ENCODE data around the gene ELOVL2.

Gene ELOVL2

DNA sequence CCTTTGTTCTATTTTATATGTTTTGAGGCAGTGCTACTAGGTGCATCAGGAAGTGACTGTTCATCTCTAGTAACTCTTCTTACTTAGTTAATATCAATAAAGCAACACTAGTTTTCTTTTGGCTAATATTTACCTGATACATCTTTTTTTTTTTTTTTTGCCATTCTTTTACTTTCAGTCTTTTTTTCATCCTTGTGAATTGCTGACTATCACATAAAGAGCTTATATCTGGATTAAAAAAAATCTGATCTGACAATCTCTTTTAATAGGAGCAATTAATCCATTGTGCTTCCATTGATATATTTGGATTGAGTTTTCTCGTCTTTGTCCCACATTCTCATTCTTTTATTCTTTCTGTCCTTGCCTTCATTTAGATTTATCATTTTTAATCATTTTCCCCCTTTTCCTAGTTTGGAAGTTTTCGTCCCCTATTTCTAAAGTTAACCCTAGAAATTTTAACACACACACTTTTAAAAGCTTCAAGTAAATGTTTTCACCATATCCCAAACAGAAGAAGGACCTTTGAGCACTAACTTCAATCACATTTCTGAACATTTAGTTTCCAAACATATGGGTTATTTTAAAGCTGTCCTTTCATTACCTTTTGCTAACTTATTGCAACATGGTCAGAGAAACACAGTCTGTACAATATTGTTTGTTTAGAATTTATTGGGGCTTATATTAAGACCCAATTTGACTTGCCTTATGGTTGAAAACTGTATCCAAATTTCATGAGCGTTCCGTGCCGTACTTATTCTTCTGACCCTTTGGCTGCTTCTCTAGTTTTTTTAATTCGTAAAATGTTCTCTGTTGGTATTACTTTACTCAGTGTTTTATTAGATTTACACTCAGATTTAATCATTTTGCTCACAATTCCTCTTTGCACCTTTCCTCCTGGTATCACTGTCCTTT, 94.3 kb downstream of the ELOVL2 start:
- no peak overlapping the region for H3K4me3 Mint-ChIP-seq
- H3K9me3 Mint-ChIP-seq: no peaks in the 10 kb centered on the region
- H3K4me1 Mint-ChIP-seq (ENCODE audit: low read depth in 2 of 2): peaks cover 0 to 3% of the 10 kb centered on the region in 2 donors
- H3K27ac Mint-ChIP-seq: no peak overlapping the region
- H3K27me3 Mint-ChIP-seq: peaks cover 24 to 30% of the 10 kb centered on the region in 2 donors
- DNase-seq: no peak
- H3K36me3 Mint-ChIP-seq (ENCODE audit: insufficient read depth): no peaks in the 10 kb centered on the region
- ATAC-seq (replicated peaks): no peak

DNA sequence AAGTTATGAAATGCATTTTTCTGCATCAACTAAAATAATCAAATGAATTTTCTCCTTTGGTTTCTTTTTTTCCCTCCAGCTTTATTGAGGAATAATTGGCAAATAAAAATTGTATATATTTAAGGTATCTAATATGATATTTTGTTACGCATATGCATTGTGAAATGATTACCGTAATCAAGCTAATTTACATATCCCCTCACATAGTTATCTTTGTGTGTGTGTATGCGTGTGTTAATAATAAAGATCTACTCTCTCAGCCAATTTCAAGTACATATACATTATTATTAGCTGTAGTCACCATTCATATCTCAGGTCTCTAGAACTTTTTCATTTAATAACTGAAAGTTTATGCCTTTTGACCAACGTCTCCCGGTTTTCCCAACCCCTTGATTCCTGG, 96.1 kb downstream of the ELOVL2 start:
- ATAC-seq (replicated peaks): no peak
- Mint-ChIP-seq H3K36me3 (ENCODE audit: insufficient read depth) (no peaks in the 10 kb centered on the region), H3K27me3 (peaks cover 12 to 18% of the 10 kb centered on the region in 2 donors), H3K9me3 (no peaks in the 10 kb centered on the region), H3K27ac (no peak overlapping the region), H3K4me3 (no peak overlapping the region), H3K4me1 (ENCODE audit: low read depth in 2 of 2) (no peaks in the 10 kb centered on the region)
- no peak for DNase-seq

DNA sequence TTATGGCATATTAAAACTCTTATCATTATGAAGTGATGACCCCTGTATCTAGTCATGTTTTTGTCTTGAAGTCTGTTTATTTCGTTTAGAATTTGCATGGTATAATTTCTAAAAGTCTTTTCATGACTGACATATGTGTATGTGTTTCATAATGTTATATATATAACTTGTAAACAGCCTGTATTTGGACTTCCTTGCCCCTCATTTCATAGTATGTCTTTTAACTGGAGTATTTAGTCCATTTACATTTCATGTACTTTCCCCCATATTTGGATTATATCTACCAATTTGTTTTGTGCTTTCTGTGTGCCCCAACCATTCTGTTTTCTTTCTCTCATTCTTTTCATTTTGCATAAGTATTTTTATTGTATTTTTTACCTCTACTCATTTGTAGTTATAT, 98.3 kb downstream of the ELOVL2 start:
- Mint-ChIP-seq H3K4me3 (no peak overlapping the region), H3K4me1 (ENCODE audit: low read depth in 2 of 2) (no peaks in the 10 kb centered on the region), H3K9me3 (no peaks in the 10 kb centered on the region), H3K36me3 (ENCODE audit: insufficient read depth) (no peaks in the 10 kb centered on the region), H3K27ac (no peak overlapping the region), H3K27me3 (peaks cover 12% of the 10 kb centered on the region in 2 donors)
- ATAC-seq (replicated peaks) (no peak), DNase-seq (no peak)

- DNase-seq (no peak), ATAC-seq (replicated peaks) (no peak)
- H3K36me3 Mint-ChIP-seq (ENCODE audit: insufficient read depth): no peaks in the 10 kb centered on the region
- no peak overlapping the region for H3K27ac Mint-ChIP-seq
- H3K9me3 Mint-ChIP-seq: no peaks in the 10 kb centered on the region
- H3K4me3 Mint-ChIP-seq: no peak overlapping the region
- peaks cover 15 to 23% of the 10 kb centered on the region in 2 donors for H3K27me3 Mint-ChIP-seq
- no peaks in the 10 kb centered on the region for H3K4me1 Mint-ChIP-seq (ENCODE audit: low read depth in 2 of 2)
These were observed 104.3 kb downstream of the ELOVL2 start for GRCh38 chr6:10939840-10940239.

GRCh38 chr6:10933126-10933525, 111.0 kb downstream of the ELOVL2 start:
- Mint-ChIP-seq H3K4me3 (no peak overlapping the region), H3K36me3 (ENCODE audit: insufficient read depth) (no peaks in the 10 kb centered on the region), H3K27me3 (peaks cover 34 to 39% of the 10 kb centered on the region in 2 donors), H3K4me1 (ENCODE audit: low read depth in 2 of 2) (no peaks in the 10 kb centered on the region), H3K27ac (no peak overlapping the region), H3K9me3 (no peaks in the 10 kb centered on the region)
- DNase-seq (no peak), ATAC-seq (replicated peaks) (no peak)

All from effector memory CD8-positive, alpha-beta T cell (primary cell).